Measurements from ENCODE around the gene NIT1. TPM values are rescaled to one million over a fixed set of nuclear protein-coding genes. Genes with fewer than 3 reads are reported as not detected.
A peak's percentile ranks its signal among the peaks of the same experiment; 100 is the strongest.

The NIT1 gene
- total and polyA plus RNA-seq, 2 of the 13 experiments (the other 11 are each of a cell fraction or from before 2014, with no cell fraction given), result 22.7 to 31.0 TPM

- TF ChIP-seq CENPT (CRISPR knock-in tag; IDR thresholded peaks at IDR 0.05; ENCODE audit: low read depth), result no peak
- TF ChIP-seq AKAP8 (CRISPR knock-in tag; IDR thresholded peaks at IDR 0.05), result no peak
- no peak for TF ChIP-seq ZHX2 (IDR thresholded peaks at IDR 0.05; ENCODE audit: low read depth)
- TF ChIP-seq ZHX2 (CRISPR knock-in tag; IDR thresholded peaks at IDR 0.05; ENCODE audit: borderline replicate concordance), result no peak
- TF ChIP-seq FOXP1 (IDR thresholded peaks at IDR 0.05), result no peak
- no peak for TF ChIP-seq FOXP1 (CRISPR knock-in tag; IDR thresholded peaks at IDR 0.05)
- no peak for TF ChIP-seq ZNF678 (CRISPR knock-in tag; IDR thresholded peaks at IDR 0.05)
- TF ChIP-seq CCDC6 (CRISPR knock-in tag; IDR thresholded peaks at IDR 0.05), result no peak
- no peak for TF ChIP-seq CBX2 (IDR thresholded peaks at IDR 0.05; ENCODE audit: low read depth, low read length)
- TF ChIP-seq CBX2 (CRISPR knock-in tag; IDR thresholded peaks at IDR 0.05; ENCODE audit: low read depth), result no peak
- TF ChIP-seq ZNF230 (CRISPR knock-in tag; IDR thresholded peaks at IDR 0.05), result no peak
- TF ChIP-seq NFIC (IDR thresholded peaks at IDR 0.05; ENCODE audit: low read length), result no peak
- no peak for TF ChIP-seq DPF2 (CRISPR knock-in tag; IDR thresholded peaks at IDR 0.05; ENCODE audit: borderline replicate concordance, low read depth)
- TF ChIP-seq FOXK1 (CRISPR knock-in tag; IDR thresholded peaks at IDR 0.05; ENCODE audit: borderline replicate concordance, low read depth), result no peak
- peak; percentile 85 for TF ChIP-seq MYC (CRISPR knock-in tag; IDR thresholded peaks at IDR 0.05; ENCODE audit: borderline replicate concordance)
- no peak for TF ChIP-seq SMARCC2 (IDR thresholded peaks at IDR 0.05)
- no peak for TF ChIP-seq KAT8 (CRISPR knock-in tag; IDR thresholded peaks at IDR 0.05)
- TF ChIP-seq ZNF704 (CRISPR knock-in tag; IDR thresholded peaks at IDR 0.05; ENCODE audit: borderline replicate concordance), result no peak
- 0 out of 2 replicates have a peak, but pooled peaks have one; percentile 45 for TF ChIP-seq ZFP90 (CRISPR knock-in tag; IDR thresholded peaks at IDR 0.05; ENCODE audit: borderline replicate concordance)
- TF ChIP-seq SMARCE1 (IDR thresholded peaks at IDR 0.05; ENCODE audit: borderline replicate concordance), result no peak
- no peak for TF ChIP-seq KDM1A (CRISPR knock-in tag; IDR thresholded peaks at IDR 0.05)
- no peak for TF ChIP-seq ZNF121 (CRISPR knock-in tag; IDR thresholded peaks at IDR 0.05)
- TF ChIP-seq HMG20A (CRISPR knock-in tag; IDR thresholded peaks at IDR 0.05; ENCODE audit: borderline replicate concordance), result no peak
- no peak for TF ChIP-seq AGO1 (IDR thresholded peaks at IDR 0.05; ENCODE audit: low read depth, low read length, poor library complexity, severe bottlenecking)
- peak; percentile 14; the same call in 1 of the 2 replicates for TF ChIP-seq ZMYM3 (CRISPR knock-in tag; IDR thresholded peaks at IDR 0.05)
Observed at GRCh38 chr1:161072751-161073449, 45.0 kb upstream of the NIT1 start (continued).
